ENCODE results near the gene GEMIN7.

- TF ChIP-seq CTCF (IDR thresholded peaks at IDR 0.05), result no peak
- TF ChIP-seq POLR2A (IDR thresholded peaks at IDR 0.05), result no peak
Measured at GRCh38 chr19:45104658-45105349, 25.7 kb downstream of the GEMIN7 start.

Data from heart left ventricle (tissue), 13 donors.